Esophagus muscularis mucosa (tissue), 3 donors: ENCODE measurements around the gene MYOCOS.

Experiments
- CTCF ChIP-seq, 3 experiments: fragments of 200-600 bp in 2 of 3; fragments of 450-650 bp in 1 of 3; sonication (generic) in 2 of 3; IDR thresholded peaks; one replicate each; pipeline ENCODE4 v1.5.1; 2017 to 2019; ENCODE audit warnings: antibody characterized with exemption in 3 of 3, mild to moderate bottlenecking in 2 of 3, moderate library complexity in 1 of 3
- POLR2A ChIP-seq: fragments of 450-650 bp; IDR thresholded peaks from one replicate; pipeline ENCODE4 v1.6.1; 2017; ENCODE audit warnings: antibody characterized with exemption, moderate library complexity, mild to moderate bottlenecking, low read depth
- POLR2AphosphoS5 ChIP-seq, 2 donors: sonication (generic); formaldehyde crosslinking; IDR thresholded peaks; one replicate each; pipeline ENCODE4 v1.6.1; 2017; ENCODE audit warnings: antibody characterized with exemption in 2 of 2

GRCh38 chr1:171582589-171582988 is 39.5 kb upstream of the MYOCOS start:
- no peak for TF ChIP-seq POLR2AphosphoS5 (IDR thresholded peaks at IDR 0.05)
- no peak for TF ChIP-seq CTCF (IDR thresholded peaks at IDR 0.05)
- no peak for TF ChIP-seq POLR2A
